CD4-positive, CD25-positive, alpha-beta regulatory T cell (primary cell): Measurements from ENCODE around the gene ENPP6. TPM values are rescaled to one million over a fixed set of nuclear protein-coding genes. Genes with fewer than 3 reads are reported as not detected.
"Not testable (repeated sequence)": the region's sequence is repeated elsewhere in the genome, so short reads cannot be mapped to it uniquely, and the experiment has no call there.

ENCODE experiments used
- ATAC-seq, 2 donors: fragments of 150-1000 bp; cut with Tn5 transposase; one replicate each; pipeline ENCODE4 v1.10.0; 2021; ENCODE audit warnings: low read depth in 2 of 2, moderate number of reproducible peaks in 2 of 2, moderate library complexity in 1 of 2
- DNase-seq, 3 donors: peaks; one replicate each; pipeline versions ENCODE4 v3.0.0 to v3.0.0-alpha.2; 2012 to 2022; ENCODE audit warnings: mixed read lengths in 1 of 3
- H3K27ac ChIP-seq: one replicate; pipeline ENCODE4 v1.7.0; 2013; ENCODE audit warnings: mild to moderate bottlenecking, low read length; ENCODE audit not compliant: insufficient read depth, poor library complexity, severe bottlenecking
- H3K27me3 ChIP-seq: one replicate; pipeline ENCODE4 v1.7.0; 2013; ENCODE audit warnings: low read length; ENCODE audit not compliant: control insufficient read depth, insufficient read depth
- H3K36me3 ChIP-seq: one replicate; pipeline ENCODE4 v1.7.0; 2013; ENCODE audit warnings: mild to moderate bottlenecking, low read length, moderate library complexity; ENCODE audit not compliant: control insufficient read depth, insufficient read depth
- H3K4me1 ChIP-seq: 2 replicates; pipeline ENCODE4 v1.7.0; 2013; ENCODE audit warnings: mild to moderate bottlenecking, low read length; ENCODE audit not compliant: insufficient read depth, control insufficient read depth, poor library complexity, severe bottlenecking
- H3K4me3 ChIP-seq: one replicate; pipeline ENCODE4 v1.7.0; 2013; ENCODE audit warnings: low read depth, mild to moderate bottlenecking, low read length, moderate library complexity
- H3K9me3 ChIP-seq, 2 experiments: 1 replicate in 1 of 2; 2 replicates in 1 of 2; pipeline ENCODE4 v1.7.0; 2013; ENCODE audit warnings: low read length in 2 of 2, mild to moderate bottlenecking in 1 of 2, moderate library complexity in 1 of 2; ENCODE audit not compliant: control insufficient read depth in 2 of 2
- H3K27ac Mint-ChIP-seq, 3 donors: one replicate each; pipeline ENCODE4 v1.8.0; 2020 to 2022; ENCODE audit warnings: mild to moderate bottlenecking in 3 of 3, mixed read lengths in 3 of 3, moderate library complexity in 2 of 3
- H3K27me3 Mint-ChIP-seq: one replicate; pipeline ENCODE4 v1.8.0; 2022; ENCODE audit warnings: mild to moderate bottlenecking, mixed read lengths
- H3K36me3 Mint-ChIP-seq: one replicate; pipeline ENCODE4 v1.8.0; 2020; ENCODE audit warnings: mixed read lengths
- H3K4me1 Mint-ChIP-seq, 4 donors: one replicate each; pipeline ENCODE4 v1.8.0; 2020 to 2022; ENCODE audit warnings: mixed read lengths in 4 of 4, mild to moderate bottlenecking in 1 of 4
- H3K4me3 Mint-ChIP-seq, 4 donors: one replicate each; pipeline ENCODE4 v1.8.0; 2020 to 2022; ENCODE audit warnings: mild to moderate bottlenecking in 4 of 4, mixed read lengths in 4 of 4, moderate library complexity in 3 of 4
- H3K9me3 Mint-ChIP-seq, 7 donors: one replicate each; pipeline ENCODE4 v1.8.0; 2020 to 2022; ENCODE audit warnings: mixed read lengths in 7 of 7, mild to moderate bottlenecking in 3 of 7, moderate library complexity in 2 of 7
- polyA plus RNA-seq, 4 donors: library from polyadenylated mRNA; unstranded; fragments of 300-500 nt; fragmentation: Illumina TruSeq; gene quantifications; one replicate each; pipeline ENCODE4 v1.2.3, GENCODE V29; 2021
- total RNA-seq: library from RNA; stranded (reverse); gene quantifications from one replicate; pipeline ENCODE4 v1.2.3, GENCODE V29; 2022

Gene ENPP6
- total and polyA plus RNA-seq, 5 donors from 2014 or later, result not detected

DNA sequence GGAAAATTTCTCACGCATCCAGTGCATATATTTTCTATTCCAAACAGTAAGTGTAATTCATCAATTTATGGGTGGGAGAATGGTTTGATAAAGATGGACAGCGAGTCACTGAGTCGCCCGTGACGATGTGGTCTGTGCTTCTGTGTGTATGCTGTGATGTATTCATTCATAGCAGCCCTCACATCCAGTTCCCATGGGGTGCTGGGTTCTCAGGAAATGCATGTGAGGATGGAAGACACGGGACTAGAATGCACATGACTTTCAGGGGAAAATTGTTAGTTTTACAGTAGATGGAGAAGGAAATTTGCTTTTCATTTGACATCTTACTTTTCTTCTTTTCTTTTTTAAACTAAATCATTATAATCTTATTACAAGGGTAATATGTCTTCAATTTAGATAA is 159.6 kb downstream of the ENPP6 start:
- H3K4me1 Mint-ChIP-seq, result no peaks in the 10 kb centered on the region
- no peaks in the 10 kb centered on the region for H3K36me3 Mint-ChIP-seq
- peaks cover 10% of the 10 kb centered on the region for H3K27me3 Mint-ChIP-seq
- no peak overlapping the region for H3K4me3 ChIP-seq
- no peak overlapping the region for H3K27ac ChIP-seq
- ATAC-seq (no peak), DNase-seq (no peak)
- no peak overlapping the region for H3K4me3 Mint-ChIP-seq
- peaks cover 0 to 1% (median 0%) of the 10 kb centered on the region in 7 donors for H3K9me3 Mint-ChIP-seq
- no peak overlapping the region for H3K27ac Mint-ChIP-seq
- no peaks in the 10 kb centered on the region for H3K36me3 ChIP-seq
- no peaks in the 10 kb centered on the region for H3K4me1 ChIP-seq
- no peaks in the 10 kb centered on the region for H3K9me3 ChIP-seq
- H3K27me3 ChIP-seq, result no peaks in the 10 kb centered on the region

DNA sequence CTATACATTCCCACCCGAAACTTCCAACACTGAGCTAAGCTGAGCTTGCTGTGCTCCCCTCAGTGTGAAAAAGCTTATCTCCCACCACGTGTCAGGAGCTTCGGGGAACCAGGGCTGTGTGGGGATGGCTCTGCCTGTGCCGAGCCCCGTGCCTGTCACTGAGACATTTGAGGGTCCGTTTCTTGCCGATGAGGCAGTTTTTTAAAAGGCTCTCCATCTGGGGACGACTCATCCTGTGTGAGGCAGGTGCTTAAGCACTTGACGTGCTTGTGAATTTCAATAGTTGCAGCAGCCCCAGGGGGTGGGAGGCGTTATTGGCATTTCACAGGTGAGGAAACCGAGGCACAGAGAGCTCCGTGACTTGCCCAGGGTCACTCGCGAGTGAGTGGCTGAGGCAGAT is 160.8 kb downstream of the ENPP6 start:
- ATAC-seq, result no peak
- no peak for DNase-seq
- Mint-ChIP-seq H3K36me3 (no peaks in the 10 kb centered on the region), H3K27me3 (peaks cover 17% of the 10 kb centered on the region), H3K4me1 (no peaks in the 10 kb centered on the region), H3K27ac (no peak overlapping the region), H3K9me3 (peaks cover 0 to 1% (median 0%) of the 10 kb centered on the region in 7 donors), H3K4me3 (no peak overlapping the region)
- Histone ChIP-seq H3K36me3 (no peaks in the 10 kb centered on the region), H3K4me3 (no peak overlapping the region), H3K9me3 (no peaks in the 10 kb centered on the region), H3K27me3 (no peaks in the 10 kb centered on the region), H3K4me1 (no peaks in the 10 kb centered on the region), H3K27ac (no peak overlapping the region)

DNA sequence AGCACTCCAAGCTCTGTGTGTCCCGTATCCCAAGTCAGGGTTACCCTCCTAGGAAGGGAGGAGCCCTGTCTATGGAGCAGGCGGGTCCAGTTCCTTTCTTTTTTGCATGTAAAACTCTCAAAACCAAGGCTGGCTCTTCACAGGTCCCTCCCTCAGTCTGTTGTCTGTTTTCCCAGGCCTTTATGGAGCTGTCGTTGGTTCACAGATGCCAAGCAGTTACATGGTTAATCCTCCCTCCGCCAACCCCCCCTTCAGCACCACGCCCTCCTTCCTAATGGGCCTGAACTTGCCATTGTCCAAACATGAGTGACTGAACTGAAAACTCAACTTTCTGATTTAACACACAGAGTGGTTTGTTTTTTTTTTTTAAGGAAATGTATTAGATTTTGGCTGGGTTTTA is 164.2 kb downstream of the ENPP6 start:
- Histone ChIP-seq H3K4me3 (no peak overlapping the region), H3K9me3 (no peaks in the 10 kb centered on the region), H3K27me3 (no peaks in the 10 kb centered on the region), H3K27ac (no peak overlapping the region), H3K36me3 (no peaks in the 10 kb centered on the region), H3K4me1 (no peaks in the 10 kb centered on the region)
- H3K9me3 Mint-ChIP-seq, result peaks cover 0 to 6% (median 1%) of the 10 kb centered on the region in 7 donors
- H3K36me3 Mint-ChIP-seq, result no peaks in the 10 kb centered on the region
- H3K4me3 Mint-ChIP-seq, result no peak overlapping the region
- peaks cover 17% of the 10 kb centered on the region for H3K27me3 Mint-ChIP-seq
- ATAC-seq (no peak), DNase-seq (no peak)
- peak overlapping the region in 1 of 3 donors; percentile 52 for H3K27ac Mint-ChIP-seq
- no peaks in the 10 kb centered on the region for H3K4me1 Mint-ChIP-seq

- no peaks in the 10 kb centered on the region for H3K27me3 ChIP-seq
- Mint-ChIP-seq H3K9me3 (peaks cover 0 to 10% (median 3%) of the 10 kb centered on the region in 7 donors), H3K27me3 (peaks cover 22% of the 10 kb centered on the region), H3K4me1 (no peaks in the 10 kb centered on the region), H3K4me3 (no peak overlapping the region), H3K36me3 (no peaks in the 10 kb centered on the region), H3K27ac (no peak overlapping the region)
- H3K9me3 ChIP-seq, result no peaks in the 10 kb centered on the region
- no peak overlapping the region for H3K4me3 ChIP-seq
- no peak overlapping the region for H3K27ac ChIP-seq
- no peaks in the 10 kb centered on the region for H3K4me1 ChIP-seq
- no peaks in the 10 kb centered on the region for H3K36me3 ChIP-seq
- no peak for ATAC-seq
- DNase-seq, result no peak
Measured at GRCh38 chr4:184052616-184053015, 165.1 kb downstream of the ENPP6 start.

DNA sequence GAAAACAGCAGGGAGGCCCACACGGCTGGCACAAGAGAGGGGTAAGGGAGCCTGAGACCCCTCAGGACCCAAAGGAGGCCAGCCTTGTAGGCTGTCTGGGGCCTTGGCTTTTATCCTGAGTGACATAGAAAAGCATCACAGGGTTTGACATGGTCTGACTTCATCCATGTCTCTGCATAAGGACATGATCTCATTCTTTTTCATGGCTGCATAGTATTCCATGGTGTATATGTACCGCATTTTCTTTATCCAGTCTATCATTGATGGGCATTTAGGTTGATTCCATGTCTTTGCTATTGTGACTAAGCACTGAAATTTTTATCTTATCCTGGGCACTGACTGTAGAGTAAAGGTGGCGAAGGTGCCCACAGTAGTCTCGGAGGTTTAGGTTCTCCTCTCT is 166.4 kb downstream of the ENPP6 start:
- not testable (repeated sequence) for H3K27ac Mint-ChIP-seq, ATAC-seq, H3K9me3 ChIP-seq, H3K4me1 ChIP-seq, H3K4me3 ChIP-seq, H3K27ac ChIP-seq, H3K4me3 Mint-ChIP-seq, H3K27me3 ChIP-seq, H3K36me3 Mint-ChIP-seq, DNase-seq, H3K4me1 Mint-ChIP-seq, H3K36me3 ChIP-seq
- H3K9me3 Mint-ChIP-seq, result peaks cover 0 to 19% (median 7%) of the 10 kb centered on the region in 7 donors
- peaks cover 27% of the 10 kb centered on the region for H3K27me3 Mint-ChIP-seq

DNA sequence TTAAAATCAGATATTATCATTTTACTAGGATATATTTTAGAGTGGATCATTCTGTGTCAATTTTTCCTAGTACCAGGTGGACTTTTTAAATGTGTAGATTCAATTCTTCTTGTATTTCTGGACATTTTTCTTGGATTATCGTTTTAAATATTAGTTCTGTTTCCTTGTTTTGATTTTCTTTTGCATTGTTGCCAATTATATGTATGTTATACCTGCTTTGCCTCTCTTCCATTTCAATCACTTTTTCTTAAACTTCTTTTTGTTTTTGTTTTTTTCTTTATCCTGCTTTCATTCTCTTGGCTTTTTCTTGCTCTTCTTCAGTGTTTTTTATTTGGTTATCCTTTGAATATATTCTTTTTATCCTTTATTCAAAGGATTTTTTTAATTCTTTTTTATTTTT is 171.5 kb downstream of the ENPP6 start:
- no peaks in the 10 kb centered on the region for H3K36me3 Mint-ChIP-seq
- H3K4me1 Mint-ChIP-seq, result no peaks in the 10 kb centered on the region
- Histone ChIP-seq H3K36me3 (no peaks in the 10 kb centered on the region), H3K27me3 (no peaks in the 10 kb centered on the region), H3K9me3 (peaks cover 4 to 11% of the 10 kb centered on the region in 2 experiments), H3K4me1 (no peaks in the 10 kb centered on the region), H3K27ac (no peak overlapping the region), H3K4me3 (no peak overlapping the region)
- ATAC-seq (no peak), DNase-seq (no peak)
- no peak overlapping the region for H3K27ac Mint-ChIP-seq
- H3K4me3 Mint-ChIP-seq, result no peak overlapping the region
- peaks cover 0 to 24% (median 8%) of the 10 kb centered on the region in 7 donors for H3K9me3 Mint-ChIP-seq
- H3K27me3 Mint-ChIP-seq, result peaks cover 29% of the 10 kb centered on the region

- no peak overlapping the region for H3K27ac ChIP-seq
- DNase-seq (no peak), ATAC-seq (no peak)
- Mint-ChIP-seq H3K27me3 (peaks cover 31% of the 10 kb centered on the region), H3K36me3 (no peaks in the 10 kb centered on the region), H3K9me3 (peaks cover 0 to 7% (median 1%) of the 10 kb centered on the region in 7 donors), H3K4me3 (no peak overlapping the region), H3K27ac (no peak overlapping the region), H3K4me1 (peaks cover 0 to 7% (median 0%) of the 10 kb centered on the region in 4 donors)
- no peaks in the 10 kb centered on the region for H3K36me3 ChIP-seq
- H3K9me3 ChIP-seq, result peaks cover 0 to 2% of the 10 kb centered on the region in 2 experiments
- no peak overlapping the region for H3K4me3 ChIP-seq
- no peaks in the 10 kb centered on the region for H3K27me3 ChIP-seq
- H3K4me1 ChIP-seq, result peaks cover 3% of the 10 kb centered on the region
Measured at GRCh38 chr4:184041156-184041555, 176.5 kb downstream of the ENPP6 start.

- H3K4me1 ChIP-seq, result peaks cover 3% of the 10 kb centered on the region
- no peak overlapping the region for H3K27ac ChIP-seq
- Mint-ChIP-seq H3K36me3 (no peaks in the 10 kb centered on the region), H3K9me3 (no peaks in the 10 kb centered on the region), H3K4me1 (peaks cover 0 to 7% (median 0%) of the 10 kb centered on the region in 4 donors), H3K27ac (no peak overlapping the region), H3K27me3 (peaks cover 29% of the 10 kb centered on the region), H3K4me3 (peak overlapping the region in 1 of 4 donors; percentile 38)
- DNase-seq (peak in 1 of 3 donors; percentile 13), ATAC-seq (no peak)
- H3K4me3 ChIP-seq, result no peak overlapping the region
- no peaks in the 10 kb centered on the region for H3K36me3 ChIP-seq
- no peaks in the 10 kb centered on the region for H3K27me3 ChIP-seq
- H3K9me3 ChIP-seq, result no peaks in the 10 kb centered on the region
Measured at GRCh38 chr4:184039963-184040383, 177.7 kb downstream of the ENPP6 start.
